ENCODE data around the gene CPNE8.

Gene CPNE8

DNA sequence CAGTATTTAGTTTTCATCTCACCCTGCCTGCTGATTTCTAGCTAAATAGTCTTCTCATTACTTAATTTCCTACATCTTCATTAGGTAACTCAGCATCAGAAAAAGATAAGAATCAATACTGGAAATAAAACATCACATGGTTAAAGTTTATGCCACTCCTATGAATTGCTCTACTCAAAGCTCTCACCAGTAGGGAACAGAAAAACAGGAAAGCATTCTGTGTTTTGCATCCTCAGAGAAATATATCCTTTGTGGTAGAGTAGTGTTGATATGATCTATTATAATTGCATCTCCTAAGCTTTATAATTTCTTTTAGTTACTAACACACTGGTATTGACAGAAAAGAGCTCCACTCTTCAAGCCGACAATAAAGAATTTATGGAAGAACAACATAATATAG lies 9.9 kb downstream of the CPNE8 start:
- no peak for DNase-seq (ENCODE audit: low read depth in 2 of 2)

- DNase-seq (ENCODE audit: low read depth in 2 of 2) = no peak
These were observed 12.4 kb downstream of the CPNE8 start for GRCh38 chr12:38892976-38893375.

GRCh38 chr12:38892087-38892786 lies 13.2 kb downstream of the CPNE8 start:
- DNase-seq (ENCODE audit: low read depth in 2 of 2) = no peak

GRCh38 chr12:38890102-38890855 lies 15.1 kb downstream of the CPNE8 start:
- no peak for DNase-seq (ENCODE audit: low read depth in 2 of 2)

DNA sequence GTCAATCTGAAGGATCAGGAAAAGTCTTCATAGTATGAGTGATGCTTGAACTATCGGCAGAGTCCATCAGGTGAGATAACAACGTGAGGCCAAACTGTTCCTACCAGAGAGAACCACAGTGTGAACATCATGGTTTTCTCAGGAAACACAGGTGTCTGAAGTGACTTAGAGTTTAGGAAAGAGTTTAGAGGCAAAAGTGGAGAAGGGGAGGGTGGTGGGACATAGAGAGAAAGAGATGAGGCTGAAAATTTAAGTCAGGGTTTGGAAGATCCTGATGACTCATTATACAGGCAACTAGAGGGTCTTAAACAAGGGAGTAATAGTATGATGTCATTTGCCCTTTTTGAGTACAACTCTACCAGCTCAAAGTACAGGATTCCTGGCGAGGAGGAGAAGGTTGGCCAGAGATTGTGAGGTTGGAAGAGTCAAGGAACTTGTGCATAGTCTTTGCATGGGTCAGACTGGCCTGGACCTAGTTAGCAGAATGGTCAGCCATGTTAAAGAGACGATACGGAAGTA lies 16.0 kb downstream of the CPNE8 start:
- DNase-seq (ENCODE audit: low read depth in 2 of 2) = no peak

- DNase-seq (ENCODE audit: low read depth in 2 of 2) = no peak
These were observed 17.6 kb downstream of the CPNE8 start for GRCh38 chr12:38887770-38888169.

DNA sequence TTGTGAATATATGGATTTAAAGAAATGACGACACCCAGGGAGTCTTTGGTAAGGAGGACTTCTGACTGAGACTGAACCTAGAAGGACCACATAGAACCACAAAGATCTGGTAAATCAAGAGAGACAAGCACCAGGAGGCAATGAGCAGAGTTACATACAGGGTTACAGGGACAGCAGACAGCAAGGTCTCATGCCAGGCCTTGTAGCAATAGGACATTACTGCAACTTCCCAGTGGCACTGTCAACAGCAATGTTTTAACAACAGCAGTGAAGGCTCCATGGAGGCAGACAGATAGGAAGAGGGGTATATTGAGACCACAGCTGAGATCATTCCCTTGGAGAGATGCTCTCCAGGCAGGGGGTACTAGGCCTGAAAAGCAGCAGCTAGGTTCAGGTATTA lies 18.5 kb downstream of the CPNE8 start:
- no peak for DNase-seq (ENCODE audit: low read depth in 2 of 2)

DNA sequence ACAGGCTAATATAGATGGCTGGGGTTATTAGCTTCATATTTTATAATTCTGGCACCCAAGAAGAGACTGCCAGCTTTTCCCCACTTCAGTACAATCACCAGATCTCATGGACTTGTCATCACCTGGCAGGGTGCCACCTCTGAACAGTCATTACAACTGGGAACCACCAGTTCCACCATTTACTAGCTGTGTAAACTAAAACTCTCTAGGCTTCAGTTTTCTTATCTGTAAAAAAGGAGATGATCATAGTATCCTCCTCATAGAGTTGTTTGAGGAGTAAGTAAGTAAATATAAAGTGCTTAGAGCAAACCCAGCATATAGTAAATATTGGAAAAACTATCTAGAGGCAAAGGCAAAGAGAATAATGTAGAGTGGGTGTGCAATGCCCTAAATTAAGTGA lies 19.3 kb downstream of the CPNE8 start:
- peak in 1 of 2 donors; percentile 20 for DNase-seq (ENCODE audit: low read depth in 2 of 2)

- DNase-seq (ENCODE audit: low read depth in 2 of 2) = no peak
These were observed 20.7 kb downstream of the CPNE8 start for GRCh38 chr12:38884666-38885065.

GRCh38 chr12:38883629-38884134 lies 21.7 kb downstream of the CPNE8 start:
- no peak for DNase-seq (ENCODE audit: low read depth in 2 of 2)

DNA sequence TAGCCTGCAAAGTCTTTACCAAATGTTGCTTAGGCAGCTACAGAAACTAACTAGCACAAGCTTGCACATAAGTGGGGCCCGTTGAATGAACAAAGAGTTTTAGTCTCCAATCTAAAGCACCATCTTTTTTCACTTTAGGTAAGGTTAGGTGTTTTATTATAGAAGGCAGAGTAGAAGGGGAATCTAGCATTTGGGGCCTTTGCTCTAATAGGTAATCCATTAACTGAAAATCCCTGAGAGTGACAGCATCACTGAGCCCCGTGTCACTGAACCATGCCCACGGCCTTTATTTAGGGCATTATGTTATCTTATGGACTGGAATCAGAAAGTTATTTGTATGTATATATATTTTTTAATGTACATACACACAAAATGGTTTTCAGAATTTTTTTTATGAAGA lies 25.1 kb downstream of the CPNE8 start:
- no peak for DNase-seq (ENCODE audit: low read depth in 2 of 2)

DNA sequence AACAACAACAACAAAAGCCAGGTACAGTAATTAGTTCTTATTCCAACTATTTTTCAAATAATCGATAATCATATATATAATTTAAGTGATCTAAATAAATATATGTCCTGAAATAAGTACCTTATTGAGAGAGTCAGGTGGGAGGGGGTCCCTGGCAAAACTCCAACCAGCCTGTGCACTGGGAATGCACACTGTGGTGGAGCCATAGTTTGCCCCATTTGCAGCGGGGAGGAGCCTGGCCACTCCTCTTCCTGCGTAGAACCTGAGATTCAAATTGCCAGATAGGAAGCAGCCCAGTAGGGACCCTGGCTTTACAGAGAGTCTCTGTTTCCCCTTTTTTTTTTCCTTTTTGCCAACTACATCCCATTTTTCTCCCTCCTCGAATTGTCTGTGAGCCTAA lies 26.4 kb downstream of the CPNE8 start:
- no peak for DNase-seq (ENCODE audit: low read depth in 2 of 2)

- no peak for DNase-seq (ENCODE audit: low read depth in 2 of 2)
These were observed 27.1 kb downstream of the CPNE8 start for GRCh38 chr12:38878333-38878705.

DNA sequence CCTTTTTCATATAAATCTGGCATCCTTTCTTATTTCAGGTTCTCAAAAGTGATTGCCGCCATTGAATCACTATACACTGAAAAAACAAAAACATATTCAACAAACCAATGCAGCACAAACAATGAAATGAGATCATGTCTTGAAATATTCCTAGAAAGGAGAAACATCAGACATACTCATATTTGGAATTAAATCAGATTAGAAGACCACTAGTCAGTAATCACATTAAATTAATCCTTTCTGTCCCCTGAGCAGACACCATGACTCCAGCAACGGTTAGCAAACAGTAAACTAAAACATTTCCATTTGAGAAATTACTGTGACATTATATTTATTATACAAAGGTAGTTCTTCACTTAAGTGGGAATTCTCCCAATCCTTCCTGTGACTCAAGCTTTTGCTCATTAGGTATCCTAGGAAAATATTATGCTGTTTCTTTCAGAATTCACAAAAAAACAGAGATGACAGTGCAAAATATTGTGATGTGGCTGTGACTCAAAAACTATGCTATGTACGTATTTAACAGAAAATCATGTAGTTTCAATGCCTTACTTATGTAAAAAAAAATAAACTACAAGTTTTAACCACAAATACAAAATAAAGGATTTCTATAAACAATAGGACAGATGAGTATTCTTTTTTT lies 29.7 kb downstream of the CPNE8 start:
- DNase-seq (ENCODE audit: low read depth in 2 of 2) = no peak

DNA sequence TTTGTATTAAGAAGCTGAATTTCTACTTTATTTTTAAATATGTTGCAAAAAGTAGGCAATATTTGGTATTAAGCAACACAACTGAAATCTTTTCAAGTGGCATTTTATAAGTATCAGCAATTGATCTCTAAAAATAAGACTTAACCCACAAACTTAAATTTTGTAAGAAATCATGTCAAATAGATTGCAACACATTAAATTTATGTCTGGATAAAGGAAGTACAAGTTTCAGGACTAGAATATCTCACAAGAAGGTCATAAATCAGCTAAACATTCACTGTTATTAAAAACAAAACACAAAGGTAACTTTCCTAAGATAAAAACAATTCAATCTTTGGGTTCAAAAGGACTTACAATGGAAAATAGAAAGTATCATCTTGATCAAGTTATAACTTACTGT lies 32.8 kb downstream of the CPNE8 start:
- no peak for DNase-seq (ENCODE audit: low read depth in 2 of 2)

DNA sequence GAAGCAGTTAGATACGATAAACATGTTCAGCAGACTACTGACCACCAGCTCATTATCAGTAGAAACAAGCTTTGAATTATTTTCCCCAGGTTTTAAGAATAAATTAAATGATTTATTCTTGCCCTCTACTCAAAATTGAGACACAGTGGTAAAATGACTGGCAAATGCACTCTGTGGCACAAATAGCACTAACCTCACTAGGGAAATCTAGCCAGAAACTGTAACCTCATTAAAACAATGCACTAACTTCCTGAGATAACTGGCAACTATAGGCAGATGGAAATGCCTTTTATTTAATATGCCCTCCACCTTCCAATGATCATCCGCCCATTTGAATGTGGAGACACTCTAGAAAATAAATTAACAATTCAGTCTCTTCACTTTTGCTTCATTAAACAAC lies 33.2 kb downstream of the CPNE8 start:
- DNase-seq (ENCODE audit: low read depth in 2 of 2) = no peak

DNA sequence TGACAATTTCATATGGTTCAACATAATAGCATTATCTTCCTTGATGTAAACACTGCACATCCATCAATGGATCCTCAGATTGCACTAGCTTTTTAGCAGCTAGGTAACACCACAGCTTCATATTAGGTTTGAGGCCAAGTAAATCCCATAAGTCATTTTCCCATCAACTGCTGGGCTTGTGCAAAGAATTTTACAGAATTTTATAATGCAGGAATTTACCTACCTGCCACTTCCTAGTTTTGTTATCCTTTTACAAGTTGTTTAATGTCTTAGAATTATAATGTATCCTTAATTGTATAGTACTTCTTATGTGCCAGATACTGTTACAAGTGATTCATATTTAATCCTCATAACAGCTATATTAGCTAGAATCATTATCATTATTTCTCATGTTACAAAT lies 36.4 kb downstream of the CPNE8 start:
- no peak for DNase-seq (ENCODE audit: low read depth in 2 of 2)

- no peak for DNase-seq (ENCODE audit: low read depth in 2 of 2)
These were observed 54.9 kb downstream of the CPNE8 start for GRCh38 chr12:38850461-38850860.

DNA sequence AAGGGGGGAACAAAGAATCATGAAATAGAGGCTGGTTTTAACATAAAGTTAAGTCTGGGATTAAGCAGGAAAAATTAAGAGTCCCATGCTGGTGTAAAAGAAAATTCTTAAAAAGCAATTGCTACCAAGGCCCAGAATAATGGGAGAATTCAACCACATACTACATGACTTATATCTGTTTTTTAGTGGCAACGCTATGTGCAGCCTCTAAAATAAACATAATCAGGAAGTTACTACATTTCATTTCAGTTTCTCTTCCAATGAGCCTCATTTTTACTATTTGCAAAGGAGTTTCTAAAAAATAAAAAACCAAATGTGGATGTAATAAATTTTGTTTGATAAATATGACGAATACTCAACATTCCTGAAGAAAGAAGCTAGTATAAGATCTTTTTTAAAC lies 58.1 kb downstream of the CPNE8 start:
- DNase-seq (ENCODE audit: low read depth in 2 of 2) = no peak

- DNase-seq (ENCODE audit: low read depth in 2 of 2) = no peak
These were observed 61.1 kb downstream of the CPNE8 start for GRCh38 chr12:38844267-38844666.

DNA sequence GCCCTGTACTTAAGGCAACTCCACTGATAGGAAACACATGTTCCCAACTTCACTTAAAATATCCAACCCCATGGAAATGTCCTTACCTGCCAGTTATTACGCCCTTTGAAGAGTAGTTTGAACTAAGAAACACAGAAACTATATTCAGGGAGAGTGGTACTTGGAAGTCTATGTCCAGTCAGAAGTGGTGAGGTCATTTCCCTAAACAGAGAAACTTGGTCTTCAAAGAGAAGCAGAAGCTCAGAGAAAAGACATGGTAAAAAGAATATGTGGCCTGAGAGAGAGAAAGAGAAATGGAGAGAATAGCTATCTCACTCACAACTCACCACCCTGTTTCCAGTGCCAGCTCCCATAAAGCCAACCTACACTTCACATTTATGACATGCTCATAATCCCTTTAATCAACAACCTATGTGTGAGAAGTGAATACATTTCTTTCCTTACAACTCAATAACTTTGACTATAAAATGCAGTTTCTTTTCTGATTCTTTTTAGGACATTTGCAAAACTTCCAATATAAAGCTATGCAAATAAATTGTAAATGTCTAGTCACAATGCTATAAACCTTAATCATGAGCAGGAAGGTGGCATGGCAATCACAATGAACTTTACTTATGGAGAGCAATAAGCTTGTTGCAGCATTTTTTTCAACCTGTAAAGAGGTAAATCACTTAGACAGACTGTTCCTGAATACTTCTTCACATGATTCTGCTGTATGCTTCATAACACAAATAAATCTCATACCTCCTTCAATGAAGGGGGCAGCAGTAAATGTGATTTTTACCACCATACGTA lies 67.1 kb downstream of the CPNE8 start:
- DNase-seq (ENCODE audit: low read depth in 2 of 2) = no peak

DNA sequence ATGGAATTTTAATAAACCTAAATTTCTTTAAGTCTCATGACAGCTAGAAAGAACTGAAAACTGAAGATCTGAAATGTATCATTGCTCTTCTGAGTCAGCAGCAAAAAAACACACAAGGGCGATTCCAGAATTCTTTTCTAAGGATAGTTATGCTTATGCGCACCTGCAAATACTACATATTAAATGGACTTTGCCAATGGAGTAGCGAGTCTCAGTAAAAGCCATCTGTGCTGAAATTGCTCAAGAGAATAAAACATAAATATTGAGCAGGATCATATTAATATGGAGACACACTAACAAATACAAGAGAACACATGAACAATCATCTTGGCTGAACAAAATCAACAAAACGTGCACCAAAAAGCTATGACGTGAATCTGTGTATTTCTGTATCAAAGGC lies 73.7 kb downstream of the CPNE8 start:
- DNase-seq (ENCODE audit: low read depth in 2 of 2) = no peak

Data from stimulated activated CD4-positive, alpha-beta T cell treated with anti-CD3 and anti-CD28 coated beads, Interleukin-4, amount 100 ng/mL, for 48 hours (primary cell).